NCI-H345 treated with DMSO at 0.1 percent for 48 hours (cell line): Measurements from ENCODE around the gene ABLIM2.

ENCODE experiments used
- DNase-seq: peaks from one replicate; lab custom pipeline; 2025; ENCODE audit not compliant: unreplicated experiment; lab: John Stamatoyannopoulos, UW

ABLIM2 gene

GRCh38 chr4:8032381-8032780 is 126.2 kb downstream of the ABLIM2 start:
- DNase-seq = no peak

- DNase-seq = no peak
Measured at GRCh38 chr4:8030121-8030781, 128.4 kb downstream of the ABLIM2 start.

- DNase-seq = no peak
Measured at GRCh38 chr4:8029689-8030088, 128.9 kb downstream of the ABLIM2 start.

DNA sequence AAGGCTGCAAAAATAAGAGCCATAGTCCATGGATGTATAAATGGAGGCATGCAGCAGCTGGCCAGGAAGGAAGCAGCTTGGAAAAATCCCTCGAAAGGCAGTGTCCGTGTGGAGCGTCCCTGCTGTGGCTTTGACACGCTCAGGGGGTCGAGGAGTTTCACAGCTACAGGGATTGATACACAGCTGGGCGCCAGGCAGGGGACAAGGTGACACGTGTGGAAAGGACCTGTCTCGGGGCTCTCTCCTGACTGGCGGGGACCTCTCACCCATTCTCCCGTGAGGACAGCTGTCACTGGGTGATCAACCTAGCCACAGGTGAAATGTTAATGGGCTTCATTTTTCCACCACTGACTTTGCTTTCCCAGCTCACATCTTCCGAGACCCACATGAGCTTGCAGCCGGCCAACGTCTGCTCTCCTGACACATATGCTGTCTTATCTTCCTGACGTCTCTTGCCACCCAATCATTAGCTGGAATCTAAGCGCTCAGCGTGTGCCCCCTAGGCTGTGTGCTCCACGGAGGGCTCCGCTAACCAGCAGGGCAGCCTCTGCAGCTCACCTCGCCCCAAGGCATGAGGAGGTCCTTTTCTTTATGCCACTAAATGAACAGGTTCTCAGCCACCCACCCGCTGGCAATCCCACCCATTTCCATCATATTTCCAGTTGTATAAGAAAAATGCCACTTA is 129.6 kb downstream of the ABLIM2 start:
- DNase-seq = no peak

- no peak for DNase-seq
Measured at GRCh38 chr4:8028368-8028767, 130.2 kb downstream of the ABLIM2 start.

- DNase-seq = no peak
Measured at GRCh38 chr4:8026453-8026852, 132.2 kb downstream of the ABLIM2 start.

- DNase-seq = no peak
Measured at GRCh38 chr4:8025668-8026067, 132.9 kb downstream of the ABLIM2 start.

GRCh38 chr4:8024073-8024786 is 134.4 kb downstream of the ABLIM2 start:
- no peak for DNase-seq

GRCh38 chr4:8023696-8024033 is 134.9 kb downstream of the ABLIM2 start:
- DNase-seq = no peak

GRCh38 chr4:8022767-8023695 is 135.6 kb downstream of the ABLIM2 start:
- no peak for DNase-seq

GRCh38 chr4:8021796-8022195 is 136.8 kb downstream of the ABLIM2 start:
- no peak for DNase-seq

GRCh38 chr4:8019396-8020365 is 138.9 kb downstream of the ABLIM2 start:
- no peak for DNase-seq

- no peak for DNase-seq
Measured at GRCh38 chr4:8016527-8016926, 142.1 kb downstream of the ABLIM2 start.

GRCh38 chr4:8015512-8015911 is 143.1 kb downstream of the ABLIM2 start:
- no peak for DNase-seq

DNA sequence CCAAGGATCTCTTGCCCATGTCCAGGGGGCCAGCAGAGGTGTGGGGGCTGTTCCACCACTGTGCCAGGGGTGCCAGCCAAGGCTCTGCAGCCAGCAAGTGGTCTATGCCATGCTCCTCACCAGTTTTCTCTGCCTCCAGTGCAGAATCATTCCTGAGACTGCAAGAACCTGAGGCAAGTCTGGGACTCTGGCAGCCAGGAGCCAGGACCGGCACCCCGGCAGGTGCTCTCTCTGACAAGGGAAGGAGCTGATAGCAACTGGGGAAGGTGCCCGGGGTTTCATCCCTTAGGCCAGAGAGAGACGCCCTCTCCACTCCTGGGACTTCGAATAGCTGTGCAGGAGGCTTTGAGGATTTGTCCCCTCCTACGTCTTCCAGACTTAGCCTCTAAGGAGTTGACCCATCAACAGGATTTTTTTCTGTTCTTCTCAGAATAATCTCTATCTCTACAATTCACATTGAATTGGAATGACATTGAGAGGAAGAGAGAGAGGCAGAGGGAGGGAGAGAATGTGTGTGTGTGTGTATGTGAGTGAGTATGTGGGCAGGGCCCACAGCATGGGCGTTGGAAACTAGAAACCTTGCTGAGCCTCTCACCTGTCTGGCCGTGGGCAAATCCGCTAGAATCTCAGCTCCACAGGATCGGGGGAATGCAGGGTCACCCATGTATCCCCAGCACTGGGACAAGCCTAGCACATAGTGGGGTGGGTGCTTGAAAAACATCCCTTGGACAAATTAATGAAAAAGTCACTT is 144.5 kb downstream of the ABLIM2 start:
- DNase-seq = no peak

DNA sequence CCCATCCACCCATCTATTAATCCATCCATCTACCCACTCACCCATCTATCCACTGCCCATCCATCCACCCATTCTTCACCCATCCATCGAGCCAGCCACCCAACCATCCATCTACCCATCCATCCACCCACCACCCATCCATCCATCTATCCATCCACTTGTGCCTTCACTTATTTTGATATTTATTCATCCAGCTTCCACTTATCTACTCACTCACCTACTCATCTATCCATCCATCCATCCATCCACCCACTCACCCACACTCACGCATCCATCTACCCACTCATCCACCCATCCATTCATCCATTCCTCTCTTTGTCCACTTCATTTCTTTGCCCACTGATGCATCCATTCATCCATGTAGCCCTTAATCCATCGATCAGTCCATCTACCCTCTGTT is 146.1 kb downstream of the ABLIM2 start:
- no peak for DNase-seq

- peak; percentile 80 for DNase-seq
Measured at GRCh38 chr4:8010618-8011017, 148.0 kb downstream of the ABLIM2 start.

GRCh38 chr4:8009710-8010511 is 148.7 kb downstream of the ABLIM2 start:
- no peak for DNase-seq

GRCh38 chr4:8009097-8009496 is 149.5 kb downstream of the ABLIM2 start:
- no peak for DNase-seq
